HCT116 (cell line): ENCODE data around the gene MCTP2. TPM values are rescaled to one million over a fixed set of nuclear protein-coding genes. Genes with fewer than 3 reads are reported as not detected.

ENCODE experiments used
- ATAC-seq: fragments of 200-7000 bp; cut with Tn5 transposase; 2 replicates; pipeline ENCODE4 v1.9.1; 2020; ENCODE audit warnings: mild to moderate bottlenecking, moderate library complexity
- BruUV-seq: library from RNA; stranded (reverse); fragments of 400-500 nt; replicated peaks from 2 replicates; lab custom pipeline; 2021; lab: Mats Ljungman, UMichigan
- CTCF ChIA-PET: fragments of 300-600 bp; sonication (Branson Sonifier 250); formaldehyde crosslinking; loops from one replicate; lab custom pipeline; 2021; ENCODE audit warnings: antibody characterized with exemption; lab: Charles Lee
- POLR2A ChIA-PET: fragments of 300-600, 350-600 bp; sonication (Branson Sonifier 250); formaldehyde crosslinking; loops from one replicate; lab custom pipeline; 2021; ENCODE audit warnings: antibody characterized with exemption; lab: Charles Lee
- RAD21 ChIA-PET, 2 experiments: fragments of 300-600 bp; sonication (Branson Sonifier 250); formaldehyde crosslinking; loops; one replicate each; lab custom pipeline; 2023; ENCODE audit warnings: low total read pairs in 2 of 2; ENCODE audit not compliant: uncharacterized antibody in 2 of 2, unreplicated experiment in 2 of 2, low non-redundant PET in 1 of 2; lab: Charles Lee
- DNase-seq: peaks from one replicate; pipeline ENCODE4 v3.0.0-alpha.2; 2010; ENCODE audit warnings: low read depth, low spot score
- H2AFZ ChIP-seq: fragments of 200-600 bp; shearing (Covaris generic), sonication (generic); 2 replicates; pipeline ENCODE4 v1.6.1; 2017; ENCODE audit warnings: low read depth, mixed run types, mixed read lengths, antibody characterized with exemption, low read length; ENCODE audit not compliant: poor library complexity, severe bottlenecking
- H3K27ac ChIP-seq: 2 replicates; pipeline ENCODE4 v1.5.1; 2012; ENCODE audit warnings: low read depth, low read length
- H3K27me3 ChIP-seq: fragments of 200-600 bp; sonication (generic); 2 replicates; pipeline ENCODE4 v1.6.1; 2016; ENCODE audit warnings: mixed run types, low read length, mixed read lengths; ENCODE audit not compliant: insufficient read depth
- H3K36me3 ChIP-seq, 2 experiments: fragments of 200-500 bp in 1 of 2; fragments of 200-600 bp in 1 of 2; sonication (Bioruptor generic) in 1 of 2; sonication (generic) in 1 of 2; 2 replicates each; pipeline versions ENCODE4 v1.5.1 to v1.6.1; 2014 to 2016; ENCODE audit warnings: low read length in 2 of 2, inconsistent platforms in 1 of 2, mixed read lengths in 1 of 2, mixed run types in 1 of 2; ENCODE audit not compliant: insufficient read depth in 2 of 2, control insufficient read depth in 1 of 2
- H3K4me1 ChIP-seq, 2 experiments: fragments of 200-600 bp in 1 of 2; sonication (generic) in 1 of 2; 2 replicates each; pipeline versions ENCODE4 v1.5.1 to v1.6.1; 2012 to 2017; ENCODE audit warnings: low read length in 2 of 2, inconsistent platforms in 1 of 2, mild to moderate bottlenecking in 1 of 2, mixed read lengths in 1 of 2, mixed run types in 1 of 2, moderate library complexity in 1 of 2; ENCODE audit not compliant: insufficient read depth in 2 of 2, control insufficient read depth in 1 of 2
- H3K4me2 ChIP-seq: fragments of 200-600 bp; sonication (generic); 2 replicates; pipeline ENCODE4 v1.6.1; 2017; ENCODE audit warnings: mixed run types, low read length, mixed read lengths
- H3K4me3 ChIP-seq, 2 experiments: fragments of 200-600 bp in 1 of 2; sonication (generic) in 1 of 2; replicated peaks in 1 of 2; 2 replicates each; pipeline ENCODE4 v1.5.1; 2011 to 2016; ENCODE audit warnings: low read length in 2 of 2, control low read depth in 1 of 2, low read depth in 1 of 2, mild to moderate bottlenecking in 1 of 2, mixed read lengths in 1 of 2, mixed run types in 1 of 2
- H3K79me2 ChIP-seq: fragments of 200-600 bp; sonication (generic); 2 replicates; pipeline ENCODE4 v1.6.1; 2017; ENCODE audit warnings: mild to moderate bottlenecking, mixed run types, low read length, moderate library complexity, mixed read lengths; ENCODE audit not compliant: insufficient read depth
- H3K9ac ChIP-seq: fragments of 200-600 bp; sonication (generic); 2 replicates; pipeline ENCODE4 v1.6.1; 2016; ENCODE audit warnings: low read length, mixed read lengths
- H3K9me2 ChIP-seq: fragments of 200-600 bp; sonication (generic), shearing (Covaris generic); 2 replicates; pipeline ENCODE4 v1.6.1; 2017; ENCODE audit warnings: mixed run types, mild to moderate bottlenecking, moderate library complexity; ENCODE audit not compliant: insufficient read depth
- H3K9me3 ChIP-seq, 2 experiments: fragments of 200-500 bp in 1 of 2; fragments of 200-600 bp in 1 of 2; sonication (Bioruptor generic) in 1 of 2; sonication (generic) in 1 of 2; 2 replicates each; pipeline ENCODE4 v1.6.1; 2014 to 2017; ENCODE audit warnings: low read length in 2 of 2, mixed read lengths in 2 of 2, inconsistent platforms in 1 of 2, low read depth in 1 of 2, mild to moderate bottlenecking in 1 of 2, mixed run types in 1 of 2, moderate library complexity in 1 of 2; ENCODE audit not compliant: control insufficient read depth in 1 of 2, insufficient read depth in 1 of 2
- H4K20me1 ChIP-seq: fragments of 200-600 bp; sonication (generic), shearing (Covaris generic); 2 replicates; pipeline ENCODE4 v1.6.1; 2017; ENCODE audit warnings: mixed run types, mild to moderate bottlenecking, moderate library complexity; ENCODE audit not compliant: insufficient read depth
- ATF3 ChIP-seq: IDR thresholded peaks from 2 replicates; pipeline ENCODE4 v1.6.1; 2012
- CEBPB ChIP-seq: IDR thresholded peaks from 2 replicates; pipeline ENCODE4 v1.6.1; 2012; ENCODE audit warnings: low read depth
- CTCF ChIP-seq, 3 experiments: fragments of 200-600 bp in 1 of 3; sonication (generic) in 1 of 3; IDR thresholded peaks in 2 of 3; conservative IDR thresholded peaks in 1 of 3; 2 replicates each; pipeline ENCODE4 v1.5.1; 2012 to 2017; ENCODE audit warnings: low read depth in 2 of 3, low read length in 2 of 3, antibody characterized with exemption in 1 of 3, borderline replicate concordance in 1 of 3, control low read depth in 1 of 3, mild to moderate bottlenecking in 1 of 3, mixed read lengths in 1 of 3, mixed run types in 1 of 3, moderate library complexity in 1 of 3; ENCODE audit not compliant: insufficient read depth in 1 of 3
- EGR1 ChIP-seq: IDR thresholded peaks from 2 replicates; pipeline ENCODE4 v1.6.1; 2012; ENCODE audit warnings: low read depth
- EZH2 ChIP-seq: fragments of 200-600 bp; sonication (generic); IDR thresholded peaks from 2 replicates; pipeline ENCODE4 v1.6.1; 2017; ENCODE audit warnings: antibody characterized with exemption, mixed run types
- MAX ChIP-seq: IDR thresholded peaks from 2 replicates; pipeline ENCODE4 v1.6.1; 2012
- RAD21 ChIP-seq: IDR thresholded peaks from 2 replicates; pipeline ENCODE4 v1.6.1; 2012; ENCODE audit warnings: low read depth, mild to moderate bottlenecking
- SIN3A ChIP-seq: IDR thresholded peaks from 2 replicates; pipeline ENCODE4 v1.6.1; 2012; ENCODE audit warnings: low read depth
- SP1 ChIP-seq: IDR thresholded peaks from 2 replicates; pipeline ENCODE4 v1.6.1; 2012; ENCODE audit warnings: low read depth
- SRF ChIP-seq: IDR thresholded peaks from 2 replicates; pipeline ENCODE4 v1.6.1; 2012; ENCODE audit warnings: low read depth
- TCF7L2 ChIP-seq: IDR thresholded peaks from 2 replicates; pipeline ENCODE4 v1.7.0; 2011; ENCODE audit warnings: borderline replicate concordance, inconsistent platforms; ENCODE audit not compliant: insufficient read depth, insufficient read length; ENCODE audit errors: extremely low read depth
- ZBTB33 ChIP-seq: IDR thresholded peaks from 2 replicates; pipeline ENCODE4 v1.6.1; 2011; ENCODE audit warnings: mild to moderate bottlenecking, low read length, moderate library complexity; ENCODE audit not compliant: insufficient replicate concordance; ENCODE audit errors: extremely low read depth
- ZFX ChIP-seq: fragments of 450-650 bp; IDR thresholded peaks from 2 replicates; pipeline ENCODE4 v1.6.1; 2017
- intact Hi-C: fragments of 100-400 bp; cut with micrococcal nuclease; formaldehyde crosslinking; loops from 2 replicates; pipeline ENCODE4 v1.10.0; 2022
- total RNA-seq: library from RNA; stranded (reverse); gene quantifications from one replicate; pipeline ENCODE4 v1.2.1, GENCODE V29; 2021; ENCODE audit not compliant: unreplicated experiment

MCTP2 gene
- total RNA-seq, 1 experiment from 2014 or later: 12.9 TPM

DNA sequence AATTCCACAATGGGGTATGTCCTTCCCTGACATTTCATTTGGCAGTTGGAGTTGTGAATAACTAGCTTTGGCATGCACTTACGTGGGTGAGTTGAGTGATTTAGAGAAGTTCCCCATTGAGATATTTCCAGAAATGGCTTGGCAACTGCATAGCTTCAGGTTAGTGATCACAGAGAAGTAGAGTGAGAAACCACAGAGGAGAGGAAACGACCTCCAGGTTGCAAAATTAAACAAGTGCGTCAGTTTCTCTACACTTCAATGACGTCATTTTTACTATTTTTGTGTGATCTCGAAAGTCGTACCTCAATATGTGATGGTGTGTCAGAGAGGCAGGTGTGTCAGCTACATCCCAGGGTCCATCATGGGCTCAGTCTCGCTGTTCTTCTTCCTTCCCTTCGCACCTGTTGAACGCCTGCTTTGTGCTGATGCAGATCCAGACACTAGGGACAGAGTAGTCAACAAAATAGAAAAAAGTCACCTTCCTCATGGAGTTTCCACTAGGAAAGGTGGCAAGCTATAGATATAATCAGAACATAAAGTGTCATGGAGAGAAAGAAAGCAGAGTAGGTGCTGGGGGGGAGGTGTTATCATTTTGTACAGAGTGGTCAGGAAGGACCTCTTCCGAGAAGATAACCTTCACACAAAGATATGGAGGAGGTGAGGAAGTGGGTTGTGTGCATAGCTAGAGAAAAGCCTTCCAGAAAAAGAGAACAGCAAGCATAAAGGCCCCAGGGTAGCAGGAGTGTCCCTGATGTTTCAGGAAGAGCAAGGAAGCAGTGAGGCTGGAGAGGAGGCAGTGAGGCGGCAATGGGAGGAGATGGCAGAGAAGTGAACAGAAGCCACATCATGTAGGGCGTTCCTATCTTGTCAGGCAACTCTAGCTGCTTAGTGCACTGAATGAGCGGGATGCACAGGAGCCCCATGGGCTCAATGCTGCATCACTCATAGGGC lies 75.6 kb downstream of the MCTP2 start:
- no peak for DNase-seq
- ATAC-seq: no peak
- no peaks in the 10 kb centered on the region for H3K27me3 ChIP-seq
- ChIA-PET POLR2A (no interaction called here), RAD21 (no interaction called here), CTCF (no interaction called here)
- TF ChIP-seq ZBTB33: no peak
- no peak for TF ChIP-seq EGR1
- TF ChIP-seq MAX: no peak
- no peak for TF ChIP-seq CEBPB
- no peak for TF ChIP-seq RAD21
- no peak for TF ChIP-seq SP1
- TF ChIP-seq ZFX: no peak
- TF ChIP-seq CTCF (IDR thresholded peaks at IDR 0.05 in 2 of 3, conservative IDR thresholded peaks at IDR 0.05 in 1 of 3; ENCODE audit: borderline replicate concordance in 1 of 3, insufficient read depth in 1 of 3, low read depth in 2 of 3, low read length in 2 of 3): no peak
- no peak for TF ChIP-seq SIN3A
- no peak for TF ChIP-seq ATF3
- TF ChIP-seq EZH2: no peak
- TF ChIP-seq TCF7L2: no peak
- no peak for TF ChIP-seq SRF
- no peak overlapping the region for H2AFZ ChIP-seq
- no peaks in the 10 kb centered on the region for H3K36me3 ChIP-seq
- no peak overlapping the region for H3K9ac ChIP-seq
- no peak overlapping the region for H3K27ac ChIP-seq
- peaks cover 0 to 2% of the 10 kb centered on the region in 2 experiments; a peak in 1 of 4 replicates for H3K4me1 ChIP-seq
- no peaks in the 10 kb centered on the region for H4K20me1 ChIP-seq
- H3K4me3 ChIP-seq: no peak overlapping the region
- no TSS peak for BruUV-seq
- no peaks in the 10 kb centered on the region for H3K9me2 ChIP-seq
- intact Hi-C loops: no loop called here
- H3K4me2 ChIP-seq: no peak overlapping the region
- no peaks in the 10 kb centered on the region for H3K79me2 ChIP-seq
- H3K9me3 ChIP-seq: no peaks in the 10 kb centered on the region
